Measurements from ENCODE around the gene PLCB2. TPM values are rescaled to one million over a fixed set of nuclear protein-coding genes. Genes with fewer than 3 reads are reported as not detected.
A peak's percentile ranks its signal among the peaks of the same experiment; 100 is the strongest.

Gene PLCB2
- total and polyA plus RNA-seq, 2 donors (not counting 3 experiments of a cell fraction or from before 2014, with no cell fraction given), result 1.5 to 1.6 TPM

GRCh38 chr15:40339621-40339945, 31.8 kb upstream of the PLCB2 start:
- no TSS peak for BruUV-seq (replicated peaks)
- Histone ChIP-seq H4K20me1 (replicated peaks; ENCODE audit: control insufficient read depth, extremely low read depth, insufficient read depth, low read length) (no peaks in the 10 kb centered on the region), H3K27me3 (ENCODE audit: control insufficient read depth in 2 of 2, insufficient read depth in 2 of 2, low read length in 2 of 2) (no peaks in the 10 kb centered on the region), H3K4me3 (replicated peaks in 1 of 3; ENCODE audit: insufficient read depth in 1 of 3, low read depth in 1 of 3, low read length in 3 of 3) (peak overlapping the region in 2 of 3 experiments; percentile 20 to 57), H3K27ac (ENCODE audit: insufficient read depth, low read depth, low read length) (peak overlapping the region; percentile 94), H3K4me1 (ENCODE audit: control insufficient read depth, extremely low read depth, insufficient read depth, low read length) (peaks cover 67% of the 10 kb centered on the region), H3K79me2 (ENCODE audit: control insufficient read depth, insufficient read depth, low read length) (peaks cover 11% of the 10 kb centered on the region), H3K9me3 (replicated peaks; ENCODE audit: control insufficient read depth, insufficient read depth, low read length) (no peaks in the 10 kb centered on the region), H3K4me2 (ENCODE audit: insufficient read depth, low read length) (peak overlapping the region; percentile 44), H2AFZ (ENCODE audit: low read depth, low read length) (no peak overlapping the region), H3K9ac (replicated peaks; ENCODE audit: extremely low read depth, insufficient read depth, low read length) (peak overlapping the region; percentile 86), H3K9me1 (replicated peaks; ENCODE audit: control insufficient read depth, extremely low read depth, insufficient read depth, low read length) (no peaks in the 10 kb centered on the region), H3K36me3 (ENCODE audit: control insufficient read depth in 2 of 2, extremely low read depth in 1 of 2, insufficient read depth in 2 of 2, low read length in 2 of 2) (peaks cover 0 to 8% of the 10 kb centered on the region in 2 experiments)
- TF ChIP-seq CTCF (IDR thresholded peaks at IDR 0.05; ENCODE audit: extremely low read depth in 1 of 2, insufficient read depth in 1 of 2, low read depth in 1 of 2, low read length in 2 of 2), result peak in 1 of 2 donors; percentile 29
- no peak for TF ChIP-seq JUN (IDR thresholded peaks at IDR 0.05; ENCODE audit: borderline replicate concordance, insufficient read depth, insufficient read length, low read depth)
- no peak for TF ChIP-seq MYC (IDR thresholded peaks at IDR 0.05; ENCODE audit: low read depth, low read length)
- FAIRE-seq (no peak), DNase-seq (ENCODE audit: low read depth, low spot score) (no peak)
- ChIA-PET CTCF (interaction anchor here (0.7 to 9.1 kb wide), 18 partner anchors 8 to 122 kb away, joined by 3 to 287 read pairs (median 8); partner anchors contain the start of genes ANKRD63, BAHD1, DISP2 and INAFM2), POLR2A (interaction anchor here (2.0 to 2.1 kb wide), 2 partner anchors 12 to 17 kb away, joined by 6 to 12 read pairs; no protein-coding TSS in a partner anchor)
- dilution Hi-C loops (cut with MboI; ENCODE audit: extremely low pct_ligation_motif_present, low sequenced_read_pairs) (no loop called here), intact Hi-C loops (cut with micrococcal nuclease) (loop anchor here (1.0 kb wide), 1 partner anchor 83 kb away; no protein-coding TSS in a partner anchor)

GRCh38 chr15:40338921-40339620, 31.3 kb upstream of the PLCB2 start:
- Histone ChIP-seq H3K27me3 (ENCODE audit: control insufficient read depth in 2 of 2, insufficient read depth in 2 of 2, low read length in 2 of 2) (no peaks in the 10 kb centered on the region), H3K4me3 (replicated peaks in 1 of 3; ENCODE audit: insufficient read depth in 1 of 3, low read depth in 1 of 3, low read length in 3 of 3) (peak overlapping the region in 1 of 3 experiments; percentile 57), H3K9me3 (replicated peaks; ENCODE audit: control insufficient read depth, insufficient read depth, low read length) (no peaks in the 10 kb centered on the region), H3K4me2 (ENCODE audit: insufficient read depth, low read length) (peak overlapping the region; percentile 57), H3K36me3 (ENCODE audit: control insufficient read depth in 2 of 2, extremely low read depth in 1 of 2, insufficient read depth in 2 of 2, low read length in 2 of 2) (peaks cover 0 to 8% of the 10 kb centered on the region in 2 experiments), H3K4me1 (ENCODE audit: control insufficient read depth, extremely low read depth, insufficient read depth, low read length) (peaks cover 67% of the 10 kb centered on the region), H3K9me1 (replicated peaks; ENCODE audit: control insufficient read depth, extremely low read depth, insufficient read depth, low read length) (no peaks in the 10 kb centered on the region), H3K9ac (replicated peaks; ENCODE audit: extremely low read depth, insufficient read depth, low read length) (peak overlapping the region; percentile 86), H3K27ac (ENCODE audit: insufficient read depth, low read depth, low read length) (peak overlapping the region; percentile 94), H3K79me2 (ENCODE audit: control insufficient read depth, insufficient read depth, low read length) (peaks cover 11% of the 10 kb centered on the region), H2AFZ (ENCODE audit: low read depth, low read length) (no peak overlapping the region), H4K20me1 (replicated peaks; ENCODE audit: control insufficient read depth, extremely low read depth, insufficient read depth, low read length) (no peaks in the 10 kb centered on the region)
- POLR2A ChIA-PET, result interaction anchor here (1.7 to 2.0 kb wide), 2 partner anchors 16 to 53 kb away, joined by 4 to 6 read pairs; no protein-coding TSS in a partner anchor
- TF ChIP-seq POLR2AphosphoS5 (IDR thresholded peaks at IDR 0.05; ENCODE audit: insufficient read depth, low read depth, low read length), result peak; percentile 18
- TF ChIP-seq JUN (IDR thresholded peaks at IDR 0.05; ENCODE audit: borderline replicate concordance, insufficient read depth, insufficient read length, low read depth), result peak; percentile 24
- no peak for TF ChIP-seq GATA2 (IDR thresholded peaks at IDR 0.05; ENCODE audit: insufficient read depth, insufficient read length, low read depth, low read length)
- no peak for TF ChIP-seq MYC (IDR thresholded peaks at IDR 0.05; ENCODE audit: low read depth, low read length)
- intact Hi-C loops (cut with micrococcal nuclease), result loop anchor here (1.0 kb wide), 4 partner anchors 18 to 122 kb away; no protein-coding TSS in a partner anchor
- peak; percentile 19 for DNase-seq (ENCODE audit: low read depth, low spot score)
- CTCF ChIA-PET, result interaction anchor here (0.9 to 9.1 kb wide), 18 partner anchors 12 to 122 kb away, joined by 3 to 287 read pairs (median 9); partner anchors contain the start of genes ANKRD63, DISP2, INAFM2 and IVD
- dilution Hi-C loops (cut with MboI; ENCODE audit: extremely low pct_ligation_motif_present, low sequenced_read_pairs), result no loop called here
- peak; percentile 82 for FAIRE-seq
- BruUV-seq (replicated peaks), result no TSS peak

Measured in endothelial cell of umbilical vein (primary cell).